Heart left ventricle (tissue), 13 donors: Measurements from ENCODE around the gene TRIM71.

ENCODE experiments used
- CTCF ChIP-seq, 12 donors: fragments of 200-600 bp; sonication (generic) in 4 of 12; IDR thresholded peaks; one replicate each; pipeline versions ENCODE4 v1.5.0 to v1.8.0; 2018 to 2022; ENCODE audit warnings: antibody characterized with exemption in 12 of 12, mild to moderate bottlenecking in 5 of 12
- POLR2A ChIP-seq, 2 donors: fragments of 450-650 bp; IDR thresholded peaks; one replicate each; pipeline ENCODE4 v1.6.1; 2017; ENCODE audit warnings: antibody characterized with exemption in 2 of 2, mild to moderate bottlenecking in 2 of 2, moderate library complexity in 2 of 2
- donor health status: ischemic (EF 13 %, LVEDD 7.1; RV severe dilation, severe dysfunction).
- donor health status: DM: no; HTN: yes; CAD: no.
- donor health status: DM: no; HTN: no; CAD: no.
- donor health status: ischemic (EF 25% LVEDD 6.9; RV normal size, moderate dysfunction).
- donor health status: ischemic (EF 25% LVEDD 5.7; RV mildly dilated, moderate dysfunction).
- donor health status: ischemic (EF 35%, LVEDD 5.7; RV mildly dilated, moderate dysfunction).
- donor health status: nonischemic (EF 11% LVEDD 7.7; RV severe dilation, severe dysfunction).
- donor health status: DM: yes; HTN: yes; CAD: no.
- donor health status: PGD.
- donor health status: ischemic (EF 29% LVEDD 5.4; RV normal size, mild dysfunction).
- donor health status: nonischemic (EF 23%, LVEDD 6.1; RV moderate dilation, normal function).

GRCh38 chr3:32876920-32877319, 59.1 kb downstream of the TRIM71 start:
- no peak for TF ChIP-seq POLR2A (IDR thresholded peaks at IDR 0.05)
- no peak for TF ChIP-seq CTCF (IDR thresholded peaks at IDR 0.05)
